WTC11 (cell line): Measurements from ENCODE around the gene TRIM42.

Experiments
- CBFB ChIP-seq: sonication (generic); formaldehyde crosslinking; IDR thresholded peaks from 2 replicates; pipeline ENCODE4 v1.8.1; 2022; ENCODE audit warnings: mild to moderate bottlenecking, low read depth, missing genetic modification reagents
- GRHL2 ChIP-seq: fragments of 250-450 bp; sonication (Bioruptor Pico); IDR thresholded peaks from 2 replicates; pipeline ENCODE4 v1.8.0; 2022; ENCODE audit warnings: mild to moderate bottlenecking, moderate library complexity; ENCODE audit not compliant: insufficient replicate concordance, severe bottlenecking
- OVOL2 ChIP-seq: fragments of 250-450 bp; sonication (Bioruptor Pico); IDR thresholded peaks from 2 replicates; pipeline ENCODE4 v1.9.0; 2021; ENCODE audit warnings: mild to moderate bottlenecking, borderline replicate concordance
- RELA ChIP-seq: sonication (generic); formaldehyde crosslinking; IDR thresholded peaks from 2 replicates; pipeline ENCODE4 v1.8.1; 2022; ENCODE audit warnings: missing genetic modification reagents, mild to moderate bottlenecking, borderline replicate concordance
- ZBTB21 ChIP-seq: sonication (generic); formaldehyde crosslinking; IDR thresholded peaks from 2 replicates; pipeline ENCODE4 v1.8.1; 2023; ENCODE audit warnings: mild to moderate bottlenecking, missing genetic modification reagents, borderline replicate concordance
- TF ChIP-seq, protein P1 (sequence below): fragments of 200-600 bp; IDR thresholded peaks from 2 replicates; pipeline ENCODE4 v1.8.0; 2022; ENCODE audit warnings: antibody characterized with exemption
- TF ChIP-seq, protein P2 (sequence below): sonication (generic); formaldehyde crosslinking; IDR thresholded peaks from 2 replicates; pipeline ENCODE4 v1.8.1; 2022; ENCODE audit warnings: mild to moderate bottlenecking, moderate library complexity, missing genetic modification reagents
- TF ChIP-seq, protein P3 (sequence below): sonication (generic); formaldehyde crosslinking; conservative IDR thresholded peaks from 2 replicates; pipeline ENCODE4 v1.8.1; 2022; ENCODE audit warnings: mild to moderate bottlenecking, missing genetic modification reagents

DNA sequence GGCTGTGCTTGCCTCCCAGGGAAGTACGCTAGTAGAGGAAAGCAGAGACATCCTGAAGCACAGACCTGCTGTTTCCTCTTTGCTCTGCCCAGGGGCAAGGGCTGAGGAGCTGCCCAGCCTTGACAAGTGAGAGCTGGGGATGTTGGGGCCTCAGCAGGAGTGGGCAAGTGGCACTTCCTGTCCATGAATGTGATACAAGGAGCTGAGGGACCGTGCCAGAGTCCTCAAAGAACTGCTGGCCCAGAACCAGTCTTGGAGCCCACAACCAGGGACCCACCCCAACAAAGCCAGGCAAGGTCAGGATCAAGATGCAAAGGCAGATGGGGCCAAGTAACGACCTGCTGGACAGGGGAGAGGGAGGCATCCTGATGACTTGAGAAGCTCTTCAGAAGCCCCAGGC lies 70.3 kb downstream of the TRIM42 start:
- TF ChIP-seq ZBTB21 (CRISPR knock-in tag), result no peak
- no peak for TF ChIP-seq RELA
- TF ChIP-seq, protein P1, sequence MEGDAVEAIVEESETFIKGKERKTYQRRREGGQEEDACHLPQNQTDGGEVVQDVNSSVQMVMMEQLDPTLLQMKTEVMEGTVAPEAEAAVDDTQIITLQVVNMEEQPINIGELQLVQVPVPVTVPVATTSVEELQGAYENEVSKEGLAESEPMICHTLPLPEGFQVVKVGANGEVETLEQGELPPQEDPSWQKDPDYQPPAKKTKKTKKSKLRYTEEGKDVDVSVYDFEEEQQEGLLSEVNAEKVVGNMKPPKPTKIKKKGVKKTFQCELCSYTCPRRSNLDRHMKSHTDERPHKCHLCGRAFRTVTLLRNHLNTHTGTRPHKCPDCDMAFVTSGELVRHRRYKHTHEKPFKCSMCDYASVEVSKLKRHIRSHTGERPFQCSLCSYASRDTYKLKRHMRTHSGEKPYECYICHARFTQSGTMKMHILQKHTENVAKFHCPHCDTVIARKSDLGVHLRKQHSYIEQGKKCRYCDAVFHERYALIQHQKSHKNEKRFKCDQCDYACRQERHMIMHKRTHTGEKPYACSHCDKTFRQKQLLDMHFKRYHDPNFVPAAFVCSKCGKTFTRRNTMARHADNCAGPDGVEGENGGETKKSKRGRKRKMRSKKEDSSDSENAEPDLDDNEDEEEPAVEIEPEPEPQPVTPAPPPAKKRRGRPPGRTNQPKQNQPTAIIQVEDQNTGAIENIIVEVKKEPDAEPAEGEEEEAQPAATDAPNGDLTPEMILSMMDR, result no peak
- TF ChIP-seq, protein P2, sequence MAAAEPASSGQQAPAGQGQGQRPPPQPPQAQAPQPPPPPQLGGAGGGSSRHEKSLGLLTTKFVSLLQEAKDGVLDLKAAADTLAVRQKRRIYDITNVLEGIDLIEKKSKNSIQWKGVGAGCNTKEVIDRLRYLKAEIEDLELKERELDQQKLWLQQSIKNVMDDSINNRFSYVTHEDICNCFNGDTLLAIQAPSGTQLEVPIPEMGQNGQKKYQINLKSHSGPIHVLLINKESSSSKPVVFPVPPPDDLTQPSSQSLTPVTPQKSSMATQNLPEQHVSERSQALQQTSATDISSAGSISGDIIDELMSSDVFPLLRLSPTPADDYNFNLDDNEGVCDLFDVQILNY, result no peak
- no peak for TF ChIP-seq GRHL2 (CRISPR knock-in tag)
- TF ChIP-seq, protein P3, sequence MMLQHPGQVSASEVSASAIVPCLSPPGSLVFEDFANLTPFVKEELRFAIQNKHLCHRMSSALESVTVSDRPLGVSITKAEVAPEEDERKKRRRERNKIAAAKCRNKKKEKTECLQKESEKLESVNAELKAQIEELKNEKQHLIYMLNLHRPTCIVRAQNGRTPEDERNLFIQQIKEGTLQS, result no peak
- TF ChIP-seq OVOL2 (CRISPR knock-in tag), result no peak
- TF ChIP-seq CBFB (CRISPR knock-in tag), result no peak
